Ovary (tissue), 3 donors: ENCODE measurements around the gene ADGRD1.

Source experiments
- EP300 ChIP-seq: sonication (generic); formaldehyde crosslinking; IDR thresholded peaks from one replicate; pipeline ENCODE4 v1.6.1; 2017; ENCODE audit warnings: antibody characterized with exemption
- POLR2A ChIP-seq: fragments of 450-650 bp; IDR thresholded peaks from one replicate; pipeline ENCODE4 v1.6.1; 2017; ENCODE audit warnings: antibody characterized with exemption, mild to moderate bottlenecking, moderate library complexity
- TF ChIP-seq, protein P1 (sequence below), 3 donors: fragments of 450-650 bp in 2 of 3; fragments of 200-600 bp in 1 of 3; IDR thresholded peaks; one replicate each; pipeline versions ENCODE4 v1.5.1 to v1.8.0; 2016 to 2022; ENCODE audit warnings: antibody characterized with exemption in 3 of 3, mild to moderate bottlenecking in 1 of 3
- donor health status: DM: no; HTN: no; CAD: no.

DNA sequence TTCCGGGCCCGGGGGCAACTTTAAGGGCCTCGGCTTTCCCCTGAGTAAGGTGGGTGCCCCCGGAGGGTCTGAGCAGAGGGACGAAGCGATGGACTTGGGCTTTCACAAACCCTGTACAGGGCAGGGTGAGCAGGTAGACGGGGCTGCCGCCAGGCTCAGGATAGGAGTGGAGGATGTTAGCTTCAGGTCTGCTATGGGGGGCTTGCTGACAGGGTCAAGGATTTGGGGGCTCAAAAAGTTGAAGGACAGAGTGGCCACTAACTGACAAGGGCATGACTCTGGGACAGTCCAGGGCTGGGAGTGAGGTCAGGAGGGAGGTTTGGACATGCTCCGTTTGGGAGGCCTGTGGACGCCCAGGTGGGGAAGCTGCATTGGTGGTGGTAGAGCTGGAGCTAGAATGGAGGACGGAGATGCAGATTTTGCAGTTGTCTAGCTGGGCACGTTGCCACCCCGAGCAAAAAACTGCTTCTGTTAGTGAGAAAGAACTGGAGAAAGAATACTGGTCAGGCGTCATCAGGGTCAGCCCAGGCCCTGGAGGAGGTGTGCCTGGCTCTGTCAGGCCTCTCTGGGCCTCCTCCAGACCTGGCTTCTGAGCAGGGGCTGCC is 113.3 kb downstream of the ADGRD1 start:
- TF ChIP-seq, protein P1, sequence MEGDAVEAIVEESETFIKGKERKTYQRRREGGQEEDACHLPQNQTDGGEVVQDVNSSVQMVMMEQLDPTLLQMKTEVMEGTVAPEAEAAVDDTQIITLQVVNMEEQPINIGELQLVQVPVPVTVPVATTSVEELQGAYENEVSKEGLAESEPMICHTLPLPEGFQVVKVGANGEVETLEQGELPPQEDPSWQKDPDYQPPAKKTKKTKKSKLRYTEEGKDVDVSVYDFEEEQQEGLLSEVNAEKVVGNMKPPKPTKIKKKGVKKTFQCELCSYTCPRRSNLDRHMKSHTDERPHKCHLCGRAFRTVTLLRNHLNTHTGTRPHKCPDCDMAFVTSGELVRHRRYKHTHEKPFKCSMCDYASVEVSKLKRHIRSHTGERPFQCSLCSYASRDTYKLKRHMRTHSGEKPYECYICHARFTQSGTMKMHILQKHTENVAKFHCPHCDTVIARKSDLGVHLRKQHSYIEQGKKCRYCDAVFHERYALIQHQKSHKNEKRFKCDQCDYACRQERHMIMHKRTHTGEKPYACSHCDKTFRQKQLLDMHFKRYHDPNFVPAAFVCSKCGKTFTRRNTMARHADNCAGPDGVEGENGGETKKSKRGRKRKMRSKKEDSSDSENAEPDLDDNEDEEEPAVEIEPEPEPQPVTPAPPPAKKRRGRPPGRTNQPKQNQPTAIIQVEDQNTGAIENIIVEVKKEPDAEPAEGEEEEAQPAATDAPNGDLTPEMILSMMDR (IDR thresholded peaks at IDR 0.05), result no peak
- TF ChIP-seq POLR2A (no peak), EP300 (no peak)
